NOMO-1 treated with DMSO at 0.1 percent for 48 hours (cell line): ENCODE results near the gene COCH.

ENCODE experiments used
- DNase-seq: peaks from one replicate; lab custom pipeline; 2025; ENCODE audit not compliant: unreplicated experiment; lab: John Stamatoyannopoulos, UW

COCH gene

GRCh38 chr14:30874120-30874998, at the start of gene COCH:
Gene COCH (plus strand): TSS chr14:30874559. CDS start chr14:30874939, 380 bp downstream.
- DNase-seq = peak; percentile 38

DNA sequence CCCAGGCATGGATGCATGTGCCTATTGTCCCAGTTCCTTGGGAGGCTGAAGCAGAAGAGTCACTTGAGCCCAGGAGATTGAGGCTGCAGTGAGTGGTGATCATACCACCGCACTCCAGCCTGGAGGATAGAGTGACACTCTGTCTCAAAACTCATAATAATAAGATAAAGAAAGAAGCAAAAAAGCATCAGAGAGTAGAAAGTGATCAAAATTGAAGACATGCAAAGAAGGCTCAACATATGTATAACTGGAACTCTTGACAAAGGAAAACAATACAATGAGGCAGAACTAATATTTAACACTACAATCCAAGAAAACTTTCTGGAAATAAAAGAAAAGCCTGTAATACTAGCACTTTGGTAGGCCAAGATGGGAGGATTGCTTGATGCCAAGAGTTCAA, 48.3 kb upstream of the COCH start:
- DNase-seq = no peak

GRCh38 chr14:30829853-30830252, 44.5 kb upstream of the COCH start:
- no peak for DNase-seq

GRCh38 chr14:30834353-30834752, 40.0 kb upstream of the COCH start:
- DNase-seq = no peak

- DNase-seq = no peak
Measured at GRCh38 chr14:30838351-30838750, 36.0 kb upstream of the COCH start.

- no peak for DNase-seq
Measured at GRCh38 chr14:30840086-30840779, 34.1 kb upstream of the COCH start.

- no peak for DNase-seq
Measured at GRCh38 chr14:30842431-30842830, 31.9 kb upstream of the COCH start.

- DNase-seq = peak; percentile 80
Measured at GRCh38 chr14:30848449-30849240, 25.7 kb upstream of the COCH start.

DNA sequence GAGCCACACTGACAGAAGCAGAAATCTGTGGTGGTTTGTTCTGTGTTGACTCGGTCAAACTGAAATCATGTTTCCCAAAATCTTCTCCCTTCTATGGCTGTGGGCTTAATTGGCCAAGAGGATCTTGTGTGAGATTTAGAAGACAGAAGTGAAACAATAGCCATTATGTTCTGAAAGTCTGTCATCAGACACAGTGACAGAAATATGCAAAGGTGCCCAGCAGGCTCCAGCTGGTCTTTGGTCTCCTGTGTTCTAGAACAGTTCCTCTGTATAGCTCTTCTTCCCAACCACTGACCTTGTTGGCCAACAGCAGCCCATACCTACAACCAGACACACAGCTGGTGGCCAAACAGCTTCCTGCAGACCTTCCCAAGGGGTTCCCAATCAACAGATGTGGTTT, 25.0 kb upstream of the COCH start:
- DNase-seq = peak; percentile 81

DNA sequence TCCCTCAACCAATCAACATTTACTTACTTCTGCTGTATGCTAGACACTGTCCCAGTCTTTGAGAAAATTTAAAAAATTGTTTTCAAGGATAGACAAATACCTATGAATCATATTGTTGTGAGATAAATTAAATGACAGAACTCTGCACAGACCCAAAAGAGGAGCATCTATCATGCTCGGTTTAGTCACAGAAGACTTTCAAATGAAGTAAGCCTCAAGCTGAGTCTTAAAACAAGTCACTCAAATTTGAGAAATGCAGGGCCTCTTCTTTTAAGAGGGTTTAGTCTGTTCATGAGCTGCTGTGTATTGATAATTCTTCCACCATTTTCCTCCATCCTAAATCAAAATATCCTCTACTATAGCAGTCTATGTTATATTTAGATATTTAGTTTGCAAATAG, 24.4 kb upstream of the COCH start:
- DNase-seq = no peak

DNA sequence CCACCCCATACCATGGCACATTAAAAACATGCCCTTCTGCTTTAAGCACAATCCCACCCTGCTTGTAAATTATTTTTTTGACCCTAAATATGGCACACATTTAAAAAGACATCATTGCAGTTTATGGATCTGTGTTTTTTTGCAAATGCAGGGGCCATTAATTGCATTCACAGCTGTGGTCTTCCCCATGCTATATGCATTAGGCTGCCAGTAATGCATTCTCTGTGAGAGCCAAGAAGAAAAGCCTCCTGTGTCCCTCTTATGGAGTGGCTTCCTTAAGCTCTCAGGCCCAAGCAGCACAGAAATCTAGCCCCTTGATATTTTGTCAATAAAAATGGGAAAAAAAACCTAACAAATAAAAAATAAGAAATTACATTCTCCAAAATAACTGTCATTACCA, 20.4 kb upstream of the COCH start:
- DNase-seq = no peak

GRCh38 chr14:30854492-30854891, 19.9 kb upstream of the COCH start:
- DNase-seq = no peak

GRCh38 chr14:30855345-30856037, 18.9 kb upstream of the COCH start:
- no peak for DNase-seq

GRCh38 chr14:30861200-30861599, 13.2 kb upstream of the COCH start:
- DNase-seq = peak; percentile 77

- no peak for DNase-seq
Measured at GRCh38 chr14:30864934-30865333, 9.4 kb upstream of the COCH start.

DNA sequence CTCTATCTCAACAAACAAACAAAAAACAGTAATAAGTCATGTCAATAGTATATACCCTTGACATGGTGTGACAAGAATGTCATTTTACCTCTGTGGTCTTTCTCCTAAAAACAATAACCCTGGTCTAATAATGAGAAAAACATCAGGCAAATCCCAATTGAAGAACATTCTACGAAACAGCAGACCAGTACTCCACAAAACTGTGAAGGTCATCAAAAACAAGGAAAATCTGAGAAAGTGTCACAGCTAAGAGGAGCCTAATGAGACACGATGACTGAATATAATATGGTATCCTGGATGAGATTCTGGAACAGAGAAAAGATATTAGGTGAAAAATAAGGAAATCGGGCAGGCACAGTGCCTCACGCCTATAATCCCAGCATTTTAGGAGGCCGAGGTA, 5.6 kb upstream of the COCH start:
- no peak for DNase-seq

- DNase-seq = no peak
Measured at GRCh38 chr14:30869551-30870155, 4.7 kb upstream of the COCH start.

- DNase-seq = no peak
Measured at GRCh38 chr14:30872602-30873001, 1.8 kb upstream of the COCH start.

DNA sequence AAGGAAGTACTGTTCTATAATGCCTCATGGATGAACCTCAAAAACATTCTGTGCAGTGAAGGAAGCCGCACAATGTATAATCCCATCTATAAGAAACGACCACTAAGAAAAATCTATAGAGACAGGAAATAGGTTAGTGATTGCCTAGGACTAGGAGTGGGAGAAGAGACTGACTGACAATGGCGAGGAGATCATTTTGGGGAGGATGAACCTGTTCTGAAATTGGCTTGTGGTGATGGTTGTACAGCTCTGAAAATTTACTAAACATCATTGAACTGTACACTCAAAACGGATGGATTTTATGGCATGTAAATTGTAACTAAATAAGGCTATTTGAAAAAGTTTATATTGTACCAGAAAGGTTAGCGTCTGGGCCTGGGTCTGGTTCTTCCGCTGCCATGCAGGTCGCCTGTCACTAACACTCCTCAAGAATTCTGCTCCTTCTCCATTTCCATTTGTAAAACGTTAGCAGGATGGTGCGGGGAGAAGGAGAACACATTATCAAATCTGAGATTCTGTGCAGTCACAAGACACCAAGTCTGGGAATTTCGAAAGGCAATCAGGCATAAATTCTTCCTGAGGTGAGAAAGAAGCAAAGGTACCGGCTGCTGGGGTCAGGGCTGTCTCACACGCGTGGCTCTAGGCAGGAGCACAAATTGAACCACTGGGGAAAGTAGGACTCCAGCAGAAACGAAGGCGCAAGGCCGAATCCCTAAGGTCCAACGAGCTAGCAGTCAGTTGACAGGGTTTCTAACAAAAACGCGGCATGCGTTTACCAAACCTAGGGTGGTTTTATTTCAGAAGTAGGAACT, 845 bp upstream of the COCH start:
- DNase-seq = no peak
